HG02840 (cell line): ENCODE results near the gene ADAM11.
"Not testable (repeated sequence)": the region's sequence is repeated elsewhere in the genome, so short reads cannot be mapped to it uniquely, and the experiment has no call there.

Source experiments
- ATAC-seq: cut with Tn5 transposase; IDR thresholded peaks from one replicate; pipeline ENCODE4 v1.9.1; 2021; ENCODE audit warnings: mild to moderate bottlenecking, moderate library complexity, moderate number of reproducible peaks; ENCODE audit not compliant: unreplicated experiment, low FRiP score

The ADAM11 gene

DNA sequence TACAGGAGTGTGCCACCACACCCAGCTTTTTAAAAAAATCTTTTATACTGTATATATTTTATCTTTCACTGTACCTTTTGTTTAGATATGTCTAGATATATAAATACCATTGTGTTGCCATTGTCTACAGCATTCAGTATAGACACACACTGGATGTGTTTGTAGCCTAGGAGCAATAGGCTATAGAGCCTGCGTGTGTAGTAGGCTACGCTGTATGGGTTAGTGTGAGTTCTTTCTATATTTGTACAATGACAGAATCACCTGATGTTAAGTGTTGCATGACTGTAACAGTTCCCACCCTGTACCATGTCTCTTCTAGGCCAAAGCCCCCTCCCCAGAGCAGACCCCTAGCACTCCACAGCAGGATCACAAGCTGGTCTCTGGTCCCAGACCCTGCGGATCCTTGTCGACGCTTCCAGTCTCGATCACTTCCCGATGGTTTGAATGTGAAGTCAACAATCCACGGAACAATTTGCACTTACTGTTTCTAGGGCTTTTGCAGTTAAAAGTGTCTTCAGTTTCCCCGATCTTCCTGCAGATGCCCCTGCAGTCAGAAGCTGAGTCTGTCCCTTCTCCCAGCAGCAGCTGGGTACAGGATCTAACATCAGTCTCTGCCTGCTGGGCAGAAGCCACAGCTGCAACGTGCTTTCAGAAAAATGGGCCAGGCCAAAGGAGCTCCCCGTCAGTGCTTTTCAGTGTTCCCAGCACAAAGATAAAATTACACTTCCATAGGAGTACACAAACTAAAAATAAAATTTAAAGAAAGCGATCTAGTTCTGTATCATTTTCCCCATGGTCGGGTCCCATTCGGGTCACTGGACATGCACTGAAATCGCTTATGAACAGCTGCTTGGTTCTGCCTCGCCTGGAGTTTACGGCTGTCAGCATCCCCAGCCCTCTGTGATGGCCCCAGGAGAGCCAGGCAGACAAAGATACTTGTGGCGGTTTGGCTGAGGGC lies 35.4 kb downstream of the ADAM11 start:
- ATAC-seq, result no peak

GRCh38 chr17:44794851-44795413 lies 36.1 kb downstream of the ADAM11 start:
- ATAC-seq, result no peak

GRCh38 chr17:44795421-44795820 lies 36.6 kb downstream of the ADAM11 start:
- ATAC-seq, result no peak

DNA sequence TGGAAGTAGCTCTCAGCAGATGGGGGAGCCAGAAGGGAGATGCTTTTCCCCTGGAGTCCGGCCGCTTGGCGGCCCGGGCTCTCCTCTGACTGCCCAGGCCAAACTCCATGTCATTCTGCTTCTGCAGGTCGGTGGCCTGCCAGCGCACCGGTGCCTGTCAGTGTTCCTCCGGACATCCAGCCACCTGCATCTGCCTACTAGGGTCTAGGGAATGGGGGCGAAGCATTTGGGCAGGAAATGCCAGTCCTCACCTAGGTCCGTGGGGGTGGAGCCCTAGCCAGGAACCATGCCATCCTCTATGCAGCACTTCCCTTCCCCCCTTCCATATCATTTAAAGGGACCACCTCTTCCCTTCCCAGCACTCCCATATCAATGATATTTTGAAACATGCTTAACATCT lies 37.1 kb downstream of the ADAM11 start:
- no peak for ATAC-seq

- no peak for ATAC-seq
Measured at GRCh38 chr17:44796731-44797130, 37.9 kb downstream of the ADAM11 start.

DNA sequence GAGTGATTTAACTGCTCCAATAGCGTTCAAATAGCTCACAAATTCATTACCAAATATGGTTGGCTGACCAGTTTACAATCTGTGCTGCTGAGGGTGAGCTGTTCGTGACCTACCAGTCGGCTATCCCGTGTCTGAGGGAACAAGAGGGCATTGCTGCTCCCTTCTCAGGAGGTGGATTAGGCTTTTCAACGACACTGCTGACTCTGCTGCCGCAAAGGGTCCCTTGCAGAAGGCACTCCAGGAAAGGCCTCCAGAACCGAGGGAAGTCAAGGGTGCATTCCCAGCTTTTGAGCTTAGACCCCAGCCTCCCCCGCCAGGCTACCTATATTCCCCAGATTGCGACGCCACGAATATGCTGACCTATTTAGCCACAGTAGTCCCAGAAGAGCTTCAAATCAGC lies 39.0 kb downstream of the ADAM11 start:
- ATAC-seq, result no peak

DNA sequence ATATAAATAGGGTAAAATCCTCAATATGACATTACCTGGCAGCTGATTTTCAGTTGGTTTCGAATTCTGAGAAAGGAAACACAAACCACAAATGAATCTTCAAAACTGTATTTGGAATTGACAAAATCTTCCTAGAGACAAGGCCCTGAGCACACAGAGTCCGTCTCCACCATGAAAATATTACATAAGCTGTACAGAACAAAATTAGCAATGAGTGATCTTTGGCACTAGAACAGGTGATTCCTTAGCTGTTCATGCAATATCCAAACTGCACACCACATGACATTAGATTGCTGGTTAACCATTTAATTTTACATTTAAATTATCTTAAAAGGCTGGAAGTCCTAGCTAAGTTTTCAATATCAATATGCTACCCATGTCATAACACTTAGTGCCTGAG lies 39.6 kb downstream of the ADAM11 start:
- ATAC-seq, result no peak

- ATAC-seq, result no peak
Measured at GRCh38 chr17:44801880-44802279, 43.1 kb downstream of the ADAM11 start.

DNA sequence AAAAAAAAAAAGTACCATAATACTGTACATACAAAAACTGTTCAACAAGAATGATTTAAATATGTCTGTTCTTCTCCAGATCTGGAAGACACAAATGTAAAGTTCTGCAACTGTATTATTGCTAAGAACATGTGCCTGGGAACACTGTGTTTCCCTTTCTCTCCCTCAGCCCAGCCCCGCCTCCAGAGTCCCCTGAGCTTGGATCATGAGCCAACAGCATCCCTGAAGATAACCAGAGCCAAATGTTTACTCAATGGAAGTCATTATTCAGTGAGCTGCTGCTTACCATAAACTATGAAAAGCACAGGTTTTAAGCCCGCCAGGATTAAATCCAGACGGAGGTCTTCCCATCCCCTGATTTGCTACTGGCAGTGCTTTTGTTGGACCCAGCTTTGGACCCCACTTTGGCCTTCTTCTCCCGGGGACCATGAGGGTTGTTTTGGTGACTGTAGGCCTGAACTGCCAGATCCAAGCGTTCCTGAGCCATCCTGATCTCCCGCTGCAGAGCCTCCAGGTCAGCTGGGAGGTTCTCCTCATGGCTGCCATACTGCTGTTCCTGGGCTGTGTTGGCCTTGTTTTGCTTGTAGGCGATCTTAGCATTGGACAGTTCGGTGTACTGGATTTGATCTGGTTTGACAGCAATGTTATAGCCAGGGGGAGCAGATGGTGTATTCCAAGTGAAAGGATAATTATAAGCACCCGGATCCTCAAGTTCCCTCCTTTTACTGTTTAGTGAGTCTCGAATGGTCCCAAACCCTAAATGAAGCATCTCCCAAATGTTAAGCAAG lies 45.7 kb downstream of the ADAM11 start:
- no peak for ATAC-seq

- no peak for ATAC-seq
Measured at GRCh38 chr17:44807093-44807816, 48.5 kb downstream of the ADAM11 start.

- ATAC-seq, result no peak
Measured at GRCh38 chr17:44807817-44808155, 49.0 kb downstream of the ADAM11 start.

GRCh38 chr17:44808156-44808555 lies 49.4 kb downstream of the ADAM11 start:
- no peak for ATAC-seq

- not testable (repeated sequence) for ATAC-seq
Measured at GRCh38 chr17:44808656-44809388, 50.0 kb downstream of the ADAM11 start.

DNA sequence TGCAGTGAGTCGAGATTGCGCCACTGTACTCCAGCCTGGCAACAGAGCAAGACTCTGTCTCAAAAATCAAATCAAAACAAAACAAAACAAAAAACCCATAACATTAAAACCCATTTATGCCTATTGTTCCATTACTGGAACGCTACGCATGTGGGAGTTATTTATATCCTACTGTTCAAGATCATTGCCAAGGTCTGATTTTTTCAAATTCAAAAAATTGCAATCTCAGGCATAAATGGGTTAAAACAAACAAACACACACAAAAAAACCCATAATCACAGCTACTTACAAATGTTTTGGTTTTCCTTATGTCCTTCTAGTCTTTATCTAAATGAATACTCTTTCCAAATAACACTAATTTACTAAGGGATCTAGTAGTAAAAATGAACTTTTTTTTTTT lies 53.5 kb downstream of the ADAM11 start:
- no peak for ATAC-seq

GRCh38 chr17:44818508-44818907 lies 59.7 kb downstream of the ADAM11 start:
- not testable (repeated sequence) for ATAC-seq

DNA sequence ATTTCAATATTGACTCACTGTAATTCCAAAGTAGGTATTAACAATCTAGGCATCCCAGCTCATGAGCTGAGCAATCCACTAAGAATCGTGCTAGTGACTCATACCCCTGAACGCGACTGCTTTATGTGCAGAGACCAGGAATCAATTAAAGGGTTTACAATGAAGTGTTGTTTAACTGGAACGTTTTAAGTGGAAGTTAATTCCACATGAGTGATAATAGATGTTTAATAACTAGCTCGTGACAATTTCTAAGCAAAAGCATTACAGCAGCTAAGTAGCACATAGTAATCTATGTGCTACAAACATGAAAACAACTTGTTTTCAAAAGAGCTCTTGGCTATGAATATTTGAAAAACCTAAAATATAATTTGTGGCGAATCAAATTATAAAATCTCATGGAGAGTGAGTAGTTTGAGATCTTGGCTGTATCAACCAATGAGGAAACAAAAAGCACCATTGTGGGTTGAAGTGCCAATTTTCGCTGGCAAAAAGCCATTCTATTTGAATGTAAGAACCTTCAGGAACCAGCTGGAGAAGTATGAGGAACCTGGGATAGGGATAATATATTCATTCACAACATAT lies 61.9 kb downstream of the ADAM11 start:
- no peak for ATAC-seq

DNA sequence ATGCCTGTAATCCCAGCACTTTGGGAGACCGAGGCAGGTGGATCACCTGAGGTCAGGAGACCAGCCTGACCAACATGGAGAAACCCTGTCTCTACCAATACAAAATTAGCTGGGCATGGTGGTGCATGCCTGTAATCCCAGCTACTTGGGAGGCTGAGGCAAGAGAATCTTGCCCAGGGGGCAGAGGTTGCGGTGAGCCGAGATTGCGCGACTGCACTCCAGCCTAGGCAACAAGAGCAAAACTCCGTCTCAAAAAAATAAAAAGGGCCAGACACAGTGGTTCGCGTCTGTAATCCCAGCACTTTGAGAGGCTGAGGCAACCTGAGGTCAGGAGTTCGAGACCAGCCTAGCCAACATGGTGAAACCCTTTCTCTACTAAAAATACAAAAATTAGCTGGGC lies 66.4 kb downstream of the ADAM11 start:
- ATAC-seq, result not testable (repeated sequence)

DNA sequence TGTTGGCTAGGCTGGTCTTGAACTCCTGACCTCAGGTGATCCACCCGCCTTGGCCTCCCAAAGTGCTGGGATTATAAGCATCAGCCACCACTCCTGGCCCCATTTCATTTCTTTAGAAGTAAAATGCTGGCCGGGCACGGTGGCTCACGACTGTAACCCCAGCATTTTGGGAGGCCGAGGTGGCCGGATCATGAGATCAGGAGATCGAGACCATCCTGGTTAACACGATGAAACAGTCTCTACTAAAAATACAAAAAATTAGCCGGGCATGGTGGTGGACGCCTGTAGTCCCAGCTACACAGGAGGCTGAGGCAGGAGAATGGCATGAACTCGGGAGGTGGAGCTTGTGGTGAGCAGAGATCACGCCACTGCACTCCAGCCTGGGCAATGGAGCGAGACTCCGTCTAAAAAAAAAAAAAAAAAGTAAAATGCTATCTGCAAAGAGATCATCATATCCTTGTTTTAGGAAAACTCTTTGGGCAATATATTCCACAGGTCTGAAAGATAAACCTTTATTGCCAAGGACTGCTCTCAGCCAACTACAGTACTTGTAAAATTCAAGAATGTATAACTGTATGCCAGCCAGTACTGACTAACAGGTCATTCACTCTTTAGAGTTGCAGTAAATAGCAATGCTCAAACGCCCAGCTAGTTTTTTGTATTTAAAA lies 67.5 kb downstream of the ADAM11 start:
- no peak for ATAC-seq

- ATAC-seq, result no peak
Measured at GRCh38 chr17:44827863-44828262, 69.1 kb downstream of the ADAM11 start.
